ENCODE measurements around the gene NPY1R.

NPY1R gene

GRCh38 chr4:163332526-163333406 is at the start of gene NPY1R:
Gene NPY1R (minus strand): TSS chr4:163332596. CDS start chr4:163326554, 6,042 bp downstream.
- in situ Hi-C loops (cut with HindIII; ENCODE audit: low sequenced_read_pairs): loop anchor here (25.0 kb wide), 1 partner anchor 220 kb away; no protein-coding TSS in a partner anchor

DNA sequence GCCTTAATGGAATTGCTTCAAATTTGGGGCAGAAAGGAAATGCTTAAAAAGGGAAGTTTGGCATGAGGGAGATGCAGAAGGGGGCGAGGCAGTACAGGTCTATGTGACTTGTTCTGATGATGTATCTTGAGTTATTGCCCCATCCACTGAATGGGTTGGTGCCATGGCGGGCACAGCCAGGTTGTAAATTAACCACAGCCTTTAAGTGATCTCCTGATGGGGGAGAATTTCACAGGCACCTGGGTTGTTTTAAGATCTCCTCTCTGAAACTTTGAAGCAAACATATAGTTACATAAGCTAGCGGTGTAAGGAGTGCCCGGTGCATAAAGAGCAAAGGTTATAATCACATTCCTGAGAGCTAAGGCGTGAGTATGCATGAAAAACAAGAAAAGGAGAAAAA is 48.3 kb upstream of the NPY1R start:
- in situ Hi-C loops (cut with HindIII; ENCODE audit: low sequenced_read_pairs): no loop called here

GRCh38 chr4:163378661-163379060 is 46.3 kb upstream of the NPY1R start:
- in situ Hi-C loops (cut with HindIII; ENCODE audit: low sequenced_read_pairs): no loop called here

DNA sequence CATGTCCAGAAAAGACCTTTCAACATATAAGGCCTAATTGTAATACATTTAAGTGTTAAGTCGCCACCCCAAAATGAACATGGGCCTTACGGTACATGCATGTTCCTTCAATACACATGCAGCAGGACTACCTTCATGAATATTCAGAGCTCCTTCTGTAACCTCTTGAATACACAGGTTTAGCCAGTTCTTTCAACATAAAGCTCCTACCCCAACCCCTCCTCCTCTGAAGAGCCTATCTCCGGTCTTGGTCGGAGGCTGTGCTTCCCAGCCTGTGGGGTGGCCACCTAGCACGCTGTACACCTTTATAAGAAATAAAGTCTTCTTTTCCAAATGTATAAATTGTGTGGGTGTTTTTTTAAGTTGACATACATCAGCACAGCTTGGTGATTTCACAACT is 39.6 kb upstream of the NPY1R start:
- in situ Hi-C loops (cut with HindIII; ENCODE audit: low sequenced_read_pairs): no loop called here

DNA sequence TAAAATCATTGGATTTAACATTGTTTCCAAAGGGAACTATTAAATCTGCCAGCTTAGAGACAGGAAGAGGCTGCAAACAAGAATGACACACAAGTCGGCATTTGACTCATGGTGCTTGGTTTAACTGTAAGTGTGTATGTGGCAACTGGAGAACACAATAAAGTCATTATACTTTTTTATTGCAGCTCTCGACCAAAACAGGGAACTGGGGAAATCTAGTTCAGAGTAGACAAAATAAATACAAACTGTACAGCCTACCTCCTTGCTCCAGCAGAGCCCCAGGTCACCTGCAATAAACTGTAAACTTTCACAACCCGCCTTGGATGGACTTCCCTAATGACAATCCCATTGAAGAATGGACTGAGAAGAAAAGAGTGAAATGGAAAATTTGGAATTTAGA is 35.3 kb upstream of the NPY1R start:
- in situ Hi-C loops (cut with HindIII; ENCODE audit: low sequenced_read_pairs): no loop called here

DNA sequence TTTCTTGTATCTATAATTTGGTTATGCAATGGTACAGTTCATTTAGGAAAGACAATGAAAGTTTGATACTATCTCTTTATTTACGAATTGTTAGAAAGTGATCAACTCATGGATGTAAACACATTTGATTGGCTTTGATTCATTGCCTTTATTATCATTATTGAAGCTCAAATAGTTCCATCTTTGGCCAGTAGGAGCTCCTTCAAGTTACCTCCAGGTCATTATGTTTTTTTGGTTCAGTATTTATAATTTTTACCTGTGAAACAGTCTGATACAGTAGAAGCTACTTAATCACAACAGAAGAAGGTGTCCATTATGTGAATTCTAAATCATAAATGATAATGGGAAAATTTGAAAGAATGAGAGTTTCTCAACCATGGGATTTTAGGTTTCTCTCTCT is 23.7 kb upstream of the NPY1R start:
- in situ Hi-C loops (cut with HindIII; ENCODE audit: low sequenced_read_pairs): no loop called here

- in situ Hi-C loops (cut with HindIII; ENCODE audit: low sequenced_read_pairs): no loop called here
These were observed 20.7 kb upstream of the NPY1R start for GRCh38 chr4:163353054-163353453.

GRCh38 chr4:163350672-163351071 is 18.3 kb upstream of the NPY1R start:
- in situ Hi-C loops (cut with HindIII; ENCODE audit: low sequenced_read_pairs): no loop called here

- in situ Hi-C loops (cut with HindIII; ENCODE audit: low sequenced_read_pairs): loop anchor here (25.0 kb wide), 1 partner anchor 232 kb away; no protein-coding TSS in a partner anchor
These were observed 12.0 kb upstream of the NPY1R start for GRCh38 chr4:163344147-163345125.

- in situ Hi-C loops (cut with HindIII; ENCODE audit: low sequenced_read_pairs): loop anchor here (25.0 kb wide), 1 partner anchor 231 kb away; no protein-coding TSS in a partner anchor
These were observed 11.3 kb upstream of the NPY1R start, which contains the start of gene NPY5R for GRCh38 chr4:163343604-163344146. Gene NPY5R (plus strand): TSS chr4:163343892. CDS start chr4:163350274, 6,382 bp downstream.

- in situ Hi-C loops (cut with HindIII; ENCODE audit: low sequenced_read_pairs): loop anchor here (25.0 kb wide), 1 partner anchor 223 kb away; no protein-coding TSS in a partner anchor
These were observed 3.0 kb upstream of the NPY1R start for GRCh38 chr4:163335384-163335783.

DNA sequence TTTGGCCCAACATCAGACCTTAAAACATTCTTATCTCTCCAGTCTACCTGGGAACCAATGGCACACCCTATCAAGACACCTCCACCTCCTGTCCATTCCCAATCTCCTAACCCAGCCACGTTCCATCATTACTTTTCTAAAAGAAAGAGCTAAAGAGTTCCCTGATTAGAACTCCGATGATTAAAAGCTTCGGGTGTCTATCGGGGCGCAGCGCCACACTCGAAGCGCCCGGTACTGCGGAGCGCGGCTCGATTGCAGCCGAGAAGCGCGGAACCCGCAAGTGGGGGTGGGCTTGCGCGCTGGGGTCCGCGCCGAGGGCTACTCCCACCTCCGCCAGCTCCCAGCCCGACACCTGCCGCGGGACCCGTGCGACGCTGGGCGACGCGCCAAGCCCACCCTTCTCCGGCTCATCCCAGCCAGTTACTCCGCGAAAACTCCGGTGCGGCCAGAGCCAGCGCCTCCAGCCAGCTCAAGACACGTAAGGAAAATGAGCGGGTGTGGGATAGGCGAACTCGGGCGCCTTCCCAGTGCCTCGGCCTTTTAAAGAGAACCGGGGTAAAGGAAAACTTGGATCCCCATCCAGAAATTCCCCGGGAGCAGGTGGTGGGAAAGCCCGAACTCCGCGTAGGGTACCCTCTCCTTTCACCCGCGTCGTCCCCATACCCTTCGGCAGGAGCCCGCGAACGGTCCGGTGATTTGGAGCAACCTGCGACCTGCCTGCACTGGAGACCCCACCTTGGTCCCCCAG is 593 bp downstream of the NPY1R start:
- in situ Hi-C loops (cut with HindIII; ENCODE audit: low sequenced_read_pairs): loop anchor here (25.0 kb wide), 1 partner anchor 220 kb away; no protein-coding TSS in a partner anchor

DNA sequence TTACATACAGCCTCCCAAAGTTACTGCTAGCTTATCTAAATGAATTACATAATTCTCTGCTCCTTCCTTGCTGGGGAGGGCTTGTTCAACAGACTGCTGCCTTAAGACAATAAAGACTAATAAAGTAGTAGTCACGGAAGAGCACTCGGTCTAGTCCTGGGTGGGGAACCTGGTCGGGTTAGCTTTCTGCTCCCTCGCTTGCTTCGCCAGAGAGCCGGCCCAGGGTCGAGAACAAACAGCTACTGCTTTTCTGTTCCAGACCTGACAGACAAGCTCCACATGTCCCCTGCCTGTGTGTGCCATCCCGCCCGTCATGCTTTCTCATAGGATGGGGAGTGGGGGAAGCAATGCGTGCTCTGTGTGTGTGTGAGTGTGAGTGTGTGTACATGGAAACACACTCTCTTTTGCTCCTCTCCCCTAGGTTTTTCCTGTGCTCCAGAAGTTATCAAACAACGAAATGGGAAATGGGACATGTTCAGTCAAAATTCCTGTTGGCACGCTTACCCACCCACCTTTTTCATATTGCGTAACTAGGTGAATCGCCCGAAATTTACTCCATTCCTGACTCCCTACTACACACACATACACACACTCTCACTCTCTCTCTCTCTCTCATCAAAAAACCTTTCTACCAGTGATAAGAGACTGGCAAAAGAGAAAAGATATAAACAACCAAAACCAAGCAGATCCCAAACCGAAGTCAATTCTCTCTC is 1.3 kb downstream of the NPY1R start:
- in situ Hi-C loops (cut with HindIII; ENCODE audit: low sequenced_read_pairs): loop anchor here (25.0 kb wide), 1 partner anchor 219 kb away; no protein-coding TSS in a partner anchor

DNA sequence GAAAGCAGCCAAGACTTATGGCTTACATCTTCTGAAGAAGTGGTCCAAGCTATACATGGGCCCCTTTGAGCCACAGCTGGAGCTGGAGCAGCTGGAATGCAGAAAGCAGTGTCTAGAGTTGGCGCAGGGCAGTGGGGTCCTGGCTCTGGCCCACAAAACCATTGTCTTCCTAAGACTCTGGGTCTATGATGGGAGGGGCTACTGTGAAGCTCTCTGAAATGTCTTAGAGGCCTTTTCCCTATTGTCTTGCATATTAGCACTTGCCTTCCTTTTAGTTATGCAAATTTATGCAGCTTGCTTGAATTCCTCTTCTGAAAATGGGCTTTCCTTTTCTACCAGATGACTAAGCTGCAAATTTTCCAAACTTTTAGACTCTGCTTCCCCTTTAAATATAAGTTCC is 15.3 kb downstream of the NPY1R start:
- in situ Hi-C loops (cut with HindIII; ENCODE audit: low sequenced_read_pairs): no loop called here

- in situ Hi-C loops (cut with HindIII; ENCODE audit: low sequenced_read_pairs): no loop called here
These were observed 22.9 kb downstream of the NPY1R start for GRCh38 chr4:163309466-163309865.

GRCh38 chr4:163303069-163303468 is 29.3 kb downstream of the NPY1R start:
- in situ Hi-C loops (cut with HindIII; ENCODE audit: low sequenced_read_pairs): no loop called here

DNA sequence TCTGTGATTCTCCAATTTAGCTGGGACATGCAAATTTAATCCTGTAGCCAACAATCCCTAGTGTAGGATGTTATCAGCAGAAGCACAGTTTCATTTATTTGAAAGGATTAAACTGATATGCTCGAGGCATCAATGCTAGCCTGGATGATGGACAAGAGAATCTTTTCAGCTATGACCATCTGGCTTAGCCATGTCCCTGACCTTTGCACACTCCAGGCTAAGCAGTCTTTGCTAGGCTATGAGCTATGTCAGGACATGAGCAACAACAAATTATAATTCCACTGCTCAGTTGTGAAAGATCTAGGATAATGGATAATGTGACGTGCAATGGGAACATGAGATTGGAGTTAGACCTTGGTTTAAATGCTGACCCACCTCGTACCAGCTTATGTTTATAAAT is 32.0 kb downstream of the NPY1R start:
- in situ Hi-C loops (cut with HindIII; ENCODE audit: low sequenced_read_pairs): no loop called here

- in situ Hi-C loops (cut with HindIII; ENCODE audit: low sequenced_read_pairs): no loop called here
These were observed 37.3 kb downstream of the NPY1R start for GRCh38 chr4:163295138-163295537.

DNA sequence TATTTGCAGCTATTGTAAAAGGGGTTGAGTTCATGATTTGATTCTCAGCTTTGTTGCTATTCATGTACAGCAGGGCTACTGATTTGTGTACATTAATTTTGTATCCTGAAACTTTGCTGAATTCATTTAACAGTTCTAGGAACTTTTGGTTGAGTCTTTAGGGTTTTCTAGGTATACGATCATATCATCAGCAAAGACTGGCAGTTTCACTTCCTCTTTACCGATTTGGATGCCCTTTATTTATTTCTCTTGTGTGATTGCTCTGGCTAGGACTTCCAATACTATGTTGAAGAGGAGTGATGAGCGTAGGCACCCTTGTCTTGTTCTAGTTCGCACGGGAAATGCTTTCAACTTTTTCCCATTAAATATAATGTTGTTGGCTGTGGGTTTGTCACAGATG is 48.1 kb downstream of the NPY1R start:
- in situ Hi-C loops (cut with HindIII; ENCODE audit: low sequenced_read_pairs): no loop called here
